Cardiac muscle cell (in vitro differentiated cells and primary cell): ENCODE data around the gene LRCH3. TPM values are rescaled to one million over a fixed set of nuclear protein-coding genes. Genes with fewer than 3 reads are reported as not detected.

ENCODE experiments used
- DNase-seq, 2 donors: peaks; one replicate each; pipeline versions ENCODE4 v3.0.0 to v3.0.0-alpha.2; 2010 to 2017; ENCODE audit warnings: low read depth in 1 of 2, low spot score in 1 of 2
- H3K27ac ChIP-seq: fragments of 200-600 bp; sonication (generic); 2 replicates; pipeline ENCODE4 v1.5.1; 2016
- H3K27me3 ChIP-seq: fragments of 200-600 bp; sonication (generic); 2 replicates; pipeline ENCODE4 v1.6.0; 2016; ENCODE audit warnings: control low read depth
- H3K36me3 ChIP-seq: fragments of 200-600 bp; sonication (generic); 2 replicates; pipeline ENCODE4 v1.5.1; 2016; ENCODE audit warnings: control low read depth
- H3K4me1 ChIP-seq: fragments of 200-600 bp; sonication (generic); 2 replicates; pipeline ENCODE4 v1.8.1; 2017; ENCODE audit warnings: low read depth, mild to moderate bottlenecking, mixed run types
- H3K4me3 ChIP-seq: fragments of 200-600 bp; sonication (generic); 2 replicates; pipeline ENCODE4 v1.5.1; 2016; ENCODE audit warnings: mild to moderate bottlenecking
- H3K9me3 ChIP-seq: fragments of 200-600 bp; sonication (generic); 2 replicates; pipeline ENCODE4 v1.5.1; 2017; ENCODE audit warnings: low read depth, mild to moderate bottlenecking, control low read depth
- polyA plus RNA-seq: library from polyadenylated mRNA; unstranded; fragments of >200 nt; fragmentation: Nextera tagmentation; extraction: Ambion mirVana; gene quantifications from 2 replicates; pipeline ENCODE4 v1.2.1, GENCODE V29; 2016
- total RNA-seq: library from RNA; depleted of rRNA; stranded (reverse); fragments of >200 nt; gene quantifications from 2 replicates; pipeline ENCODE4 v1.2.3, GENCODE V29; 2016
- TF ChIP-seq, protein P1 (sequence below): IDR thresholded peaks from 2 replicates; pipeline ENCODE4 v1.5.1; 2012; ENCODE audit warnings: low read depth, mild to moderate bottlenecking, low read length

The LRCH3 gene
- total RNA-seq (25.1 and 38.9 TPM in 2 replicates), polyA plus RNA-seq (34.0 and 36.7 TPM in 2 replicates)

DNA sequence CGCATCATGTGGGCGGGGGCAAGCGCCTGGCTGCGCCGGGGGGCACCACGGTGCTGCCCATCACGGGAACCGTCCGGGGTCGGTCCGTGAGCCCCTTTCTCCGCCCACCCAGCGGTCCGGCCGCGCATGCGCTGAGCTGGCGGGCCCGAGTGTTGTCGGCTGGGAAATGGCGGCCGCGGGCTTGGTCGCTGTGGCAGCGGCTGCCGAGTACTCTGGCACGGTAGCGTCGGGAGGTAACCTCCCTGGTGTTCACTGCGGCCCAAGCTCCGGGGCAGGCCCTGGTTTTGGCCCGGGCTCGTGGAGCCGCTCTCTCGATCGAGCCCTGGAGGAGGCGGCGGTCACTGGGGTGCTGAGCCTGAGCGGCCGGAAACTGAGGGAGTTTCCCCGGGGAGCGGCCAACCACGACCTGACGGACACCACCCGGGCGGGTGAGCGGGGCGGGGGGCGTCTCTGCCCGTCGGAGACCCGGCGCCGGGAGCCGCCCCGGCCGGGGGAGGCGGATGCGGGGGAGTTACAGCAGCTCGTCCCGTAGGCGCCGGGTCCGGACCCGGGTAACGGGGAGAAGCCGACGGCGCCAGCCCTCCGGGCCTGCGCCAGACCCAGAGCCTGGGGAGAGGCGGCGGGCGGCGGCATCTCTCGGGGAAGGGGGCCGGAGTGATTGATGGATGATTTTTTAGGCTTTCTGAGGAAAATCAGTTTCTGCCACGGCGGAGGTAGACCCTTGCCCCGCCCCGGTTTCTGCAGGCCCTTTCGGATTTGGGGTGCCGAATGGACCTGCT is at the start of gene LRCH3:
Gene LRCH3 (plus strand): TSS at position 142 of the 779 bp plus-strand sequence. CDS start 25 bp downstream, at position 167.
- Histone ChIP-seq H3K27ac (peak within 1 kb of the TSS; percentile 96), H3K4me3 (peak within 1 kb of the TSS; percentile 77), H3K4me1 (no peaks in the 10 kb centered on the region), H3K36me3 (no peaks in the 10 kb centered on the region), H3K9me3 (no peaks in the 10 kb centered on the region), H3K27me3 (no peaks in the 10 kb centered on the region)
- TF ChIP-seq, protein P1, sequence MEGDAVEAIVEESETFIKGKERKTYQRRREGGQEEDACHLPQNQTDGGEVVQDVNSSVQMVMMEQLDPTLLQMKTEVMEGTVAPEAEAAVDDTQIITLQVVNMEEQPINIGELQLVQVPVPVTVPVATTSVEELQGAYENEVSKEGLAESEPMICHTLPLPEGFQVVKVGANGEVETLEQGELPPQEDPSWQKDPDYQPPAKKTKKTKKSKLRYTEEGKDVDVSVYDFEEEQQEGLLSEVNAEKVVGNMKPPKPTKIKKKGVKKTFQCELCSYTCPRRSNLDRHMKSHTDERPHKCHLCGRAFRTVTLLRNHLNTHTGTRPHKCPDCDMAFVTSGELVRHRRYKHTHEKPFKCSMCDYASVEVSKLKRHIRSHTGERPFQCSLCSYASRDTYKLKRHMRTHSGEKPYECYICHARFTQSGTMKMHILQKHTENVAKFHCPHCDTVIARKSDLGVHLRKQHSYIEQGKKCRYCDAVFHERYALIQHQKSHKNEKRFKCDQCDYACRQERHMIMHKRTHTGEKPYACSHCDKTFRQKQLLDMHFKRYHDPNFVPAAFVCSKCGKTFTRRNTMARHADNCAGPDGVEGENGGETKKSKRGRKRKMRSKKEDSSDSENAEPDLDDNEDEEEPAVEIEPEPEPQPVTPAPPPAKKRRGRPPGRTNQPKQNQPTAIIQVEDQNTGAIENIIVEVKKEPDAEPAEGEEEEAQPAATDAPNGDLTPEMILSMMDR: no peak
- peak; percentile 85 to 92 for DNase-seq

DNA sequence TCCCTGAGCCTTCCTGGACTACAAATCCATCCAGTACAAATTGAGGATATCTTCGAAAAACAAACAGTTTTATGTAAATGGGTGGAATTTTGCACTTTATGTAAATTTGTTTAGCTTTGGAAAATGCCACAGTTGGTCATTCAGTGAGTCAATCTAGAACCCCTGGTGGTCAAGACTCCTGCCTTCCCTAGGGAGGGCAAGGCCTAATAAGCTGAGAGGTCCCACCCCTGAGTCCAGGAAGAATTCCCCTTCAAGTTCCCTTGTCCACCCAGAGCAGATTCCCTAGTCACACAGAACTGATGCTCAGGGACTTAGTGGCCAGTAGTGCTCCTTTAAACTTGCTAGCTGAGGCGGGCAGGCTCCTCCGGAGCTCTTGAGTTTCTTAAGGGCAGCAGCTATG is 48.3 kb upstream of the LRCH3 start:
- Histone ChIP-seq H3K4me3 (no peak overlapping the region), H3K4me1 (no peaks in the 10 kb centered on the region), H3K9me3 (no peaks in the 10 kb centered on the region), H3K27me3 (no peaks in the 10 kb centered on the region), H3K36me3 (no peaks in the 10 kb centered on the region), H3K27ac (no peak overlapping the region)
- TF ChIP-seq, protein P1: no peak
- no peak for DNase-seq

DNA sequence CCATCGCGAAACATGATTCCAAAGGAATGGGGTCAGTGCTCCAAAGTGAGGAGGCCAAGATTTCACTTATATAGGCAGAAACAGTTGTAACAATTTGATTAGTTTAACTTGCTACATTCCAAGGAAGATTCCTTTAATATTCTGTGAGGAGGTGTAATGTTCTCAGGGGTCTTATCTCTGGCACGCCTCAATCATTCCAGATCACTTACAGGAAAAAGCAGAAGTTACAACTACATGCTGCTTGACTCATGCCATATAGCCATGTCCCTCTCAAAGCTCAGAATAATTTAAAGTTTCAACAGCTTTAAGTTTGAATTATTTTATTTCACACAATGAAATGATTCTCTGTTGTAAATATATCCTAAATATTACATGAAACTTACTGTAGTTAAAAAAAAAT is 44.8 kb upstream of the LRCH3 start:
- no peaks in the 10 kb centered on the region for H3K27me3 ChIP-seq
- H3K4me3 ChIP-seq: no peak overlapping the region
- TF ChIP-seq, protein P1: no peak
- H3K4me1 ChIP-seq: peaks cover 2% of the 10 kb centered on the region
- no peak for DNase-seq
- no peaks in the 10 kb centered on the region for H3K9me3 ChIP-seq
- H3K27ac ChIP-seq: no peak overlapping the region
- no peaks in the 10 kb centered on the region for H3K36me3 ChIP-seq

DNA sequence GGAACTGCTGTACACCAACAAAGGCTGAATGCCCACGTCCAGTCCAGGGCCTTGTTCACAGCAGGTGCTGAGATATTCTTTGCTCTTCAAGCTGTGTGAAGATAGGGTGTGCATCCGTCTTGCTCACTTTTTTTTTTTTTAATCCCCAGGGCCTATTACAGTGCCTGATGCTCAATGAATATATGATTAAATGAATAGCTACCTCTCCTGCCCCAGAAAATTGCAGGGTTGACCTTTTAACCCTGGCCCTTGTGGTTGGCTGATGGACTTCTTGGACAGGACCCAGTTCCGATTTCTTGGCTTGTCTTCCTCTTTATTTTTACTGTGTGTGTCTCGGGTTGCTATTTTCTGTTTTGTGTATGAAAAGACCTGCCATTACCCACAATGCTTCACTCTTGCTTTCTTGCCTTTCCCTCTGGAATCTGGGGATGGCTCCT is 44.2 kb upstream of the LRCH3 start:
- no peaks in the 10 kb centered on the region for H3K36me3 ChIP-seq
- no peaks in the 10 kb centered on the region for H3K9me3 ChIP-seq
- TF ChIP-seq, protein P1: no peak
- no peak overlapping the region for H3K27ac ChIP-seq
- peak in 1 of 2 donors; percentile 18 for DNase-seq
- no peaks in the 10 kb centered on the region for H3K27me3 ChIP-seq
- peaks cover 8% of the 10 kb centered on the region for H3K4me1 ChIP-seq
- H3K4me3 ChIP-seq: no peak overlapping the region

GRCh38 chr3:197748597-197749314 is 42.3 kb upstream of the LRCH3 start:
- DNase-seq: peak in 1 of 2 donors; percentile 13
- Histone ChIP-seq H3K4me1 (peaks cover 9% of the 10 kb centered on the region), H3K27ac (peak overlapping the region; percentile 86), H3K9me3 (no peaks in the 10 kb centered on the region), H3K4me3 (peak overlapping the region; percentile 74), H3K36me3 (no peaks in the 10 kb centered on the region), H3K27me3 (no peaks in the 10 kb centered on the region)
- TF ChIP-seq, protein P1: no peak
